HepG2 (cell line): ENCODE results near the gene SETD1A. TPM values are rescaled to one million over a fixed set of nuclear protein-coding genes. Genes with fewer than 3 reads are reported as not detected.

Experiments
- AHR ChIP-seq: IDR thresholded peaks from 2 replicates; pipeline ENCODE4 v1.6.1; 2018; ENCODE audit warnings: missing genetic modification reagents, missing compliant biosample characterization
- MYNN ChIP-seq: sonication (generic); formaldehyde crosslinking; IDR thresholded peaks from 2 replicates; pipeline ENCODE4 v1.4.0; 2020; ENCODE audit warnings: mild to moderate bottlenecking, low read depth, missing genetic modification reagents
- PHF8 ChIP-seq: sonication (generic); formaldehyde crosslinking; IDR thresholded peaks from 2 replicates; pipeline ENCODE4 v1.5.0; 2020; ENCODE audit warnings: missing genetic modification reagents
- ZBTB39 ChIP-seq: sonication (generic); formaldehyde crosslinking; IDR thresholded peaks from 2 replicates; pipeline ENCODE4 v1.5.0; 2020; ENCODE audit warnings: missing genetic modification reagents
- ZEB1 ChIP-seq: IDR thresholded peaks from 2 replicates; pipeline ENCODE4 v1.6.1; 2012; ENCODE audit warnings: mild to moderate bottlenecking, low read depth, inconsistent platforms; ENCODE audit not compliant: insufficient replicate concordance
- ZNF207 ChIP-seq: fragments of 450-650 bp; IDR thresholded peaks from 2 replicates; pipeline ENCODE4 v1.6.1; 2016; ENCODE audit warnings: antibody characterized with exemption, borderline replicate concordance
- ZNF281 ChIP-seq: sonication (generic); formaldehyde crosslinking; IDR thresholded peaks from 2 replicates; pipeline ENCODE4 v1.4.0; 2020; ENCODE audit warnings: missing genetic modification reagents, borderline replicate concordance
- ZNF766 ChIP-seq: sonication (generic); formaldehyde crosslinking; IDR thresholded peaks from 2 replicates; pipeline ENCODE4 v1.5.0; 2020; ENCODE audit warnings: missing genetic modification reagents, borderline replicate concordance
- ZNF850 ChIP-seq: sonication (generic); formaldehyde crosslinking; conservative IDR thresholded peaks from 2 replicates; pipeline ENCODE4 v1.9.0; 2021; ENCODE audit warnings: mild to moderate bottlenecking, missing genetic modification reagents
- polyA plus RNA-seq, 8 experiments: library from polyadenylated mRNA; depleted of rRNA in 3 of 8; stranded (reverse) in 7 of 8; unstranded in 1 of 8; fragments of >200 nt; fragmentation: Illumina TruSeq in 4 of 8; extraction: Trizol in 4 of 8; gene quantifications; 2 replicates each; pipeline versions ENCODE4 v1.2.1 to v1.2.3, GENCODE V29; 2011 to 2016; ENCODE audit warnings: low read depth in 4 of 8, missing spikeins in 1 of 8, mixed read lengths in 1 of 8; ENCODE audit not compliant: insufficient read depth in 1 of 8
- total RNA-seq, 5 experiments: library from RNA; depleted of rRNA; stranded (reverse); fragments of >200 nt; fragmentation: Illumina TruSeq; extraction: Trizol; gene quantifications; 2 replicates each; pipeline ENCODE4 v1.2.3, GENCODE V29; 2016; ENCODE audit warnings: low read depth in 1 of 5
- TF ChIP-seq, protein P1 (sequence below): sonication (generic); formaldehyde crosslinking; IDR thresholded peaks from 2 replicates; pipeline ENCODE4 v1.4.0; 2020; ENCODE audit warnings: missing genetic modification reagents, borderline replicate concordance
- TF ChIP-seq, protein P2 (sequence below): conservative IDR thresholded peaks from 2 replicates; pipeline ENCODE4 v1.6.1; 2018; ENCODE audit warnings: missing genetic modification reagents
- TF ChIP-seq, protein P3 (sequence below): IDR thresholded peaks from 2 replicates; pipeline ENCODE4 v1.6.1; 2016; ENCODE audit warnings: missing genetic modification reagents, missing compliant biosample characterization
- TF ChIP-seq, protein P4 (sequence below): sonication (generic); formaldehyde crosslinking; IDR thresholded peaks from 2 replicates; pipeline ENCODE4 v1.4.0; 2020; ENCODE audit warnings: mild to moderate bottlenecking, missing genetic modification reagents, borderline replicate concordance
- TF ChIP-seq, protein P5 (sequence below): sonication (generic); formaldehyde crosslinking; IDR thresholded peaks from 2 replicates; pipeline ENCODE4 v1.8.1; 2023; ENCODE audit warnings: mild to moderate bottlenecking, missing genetic modification reagents, borderline replicate concordance

Gene SETD1A
- total and polyA plus RNA-seq, 2 of the 13 experiments (the other 11 are each of a cell fraction or from before 2014, with no cell fraction given) = 3.8 to 5.6 TPM

- TF ChIP-seq, protein P1, sequence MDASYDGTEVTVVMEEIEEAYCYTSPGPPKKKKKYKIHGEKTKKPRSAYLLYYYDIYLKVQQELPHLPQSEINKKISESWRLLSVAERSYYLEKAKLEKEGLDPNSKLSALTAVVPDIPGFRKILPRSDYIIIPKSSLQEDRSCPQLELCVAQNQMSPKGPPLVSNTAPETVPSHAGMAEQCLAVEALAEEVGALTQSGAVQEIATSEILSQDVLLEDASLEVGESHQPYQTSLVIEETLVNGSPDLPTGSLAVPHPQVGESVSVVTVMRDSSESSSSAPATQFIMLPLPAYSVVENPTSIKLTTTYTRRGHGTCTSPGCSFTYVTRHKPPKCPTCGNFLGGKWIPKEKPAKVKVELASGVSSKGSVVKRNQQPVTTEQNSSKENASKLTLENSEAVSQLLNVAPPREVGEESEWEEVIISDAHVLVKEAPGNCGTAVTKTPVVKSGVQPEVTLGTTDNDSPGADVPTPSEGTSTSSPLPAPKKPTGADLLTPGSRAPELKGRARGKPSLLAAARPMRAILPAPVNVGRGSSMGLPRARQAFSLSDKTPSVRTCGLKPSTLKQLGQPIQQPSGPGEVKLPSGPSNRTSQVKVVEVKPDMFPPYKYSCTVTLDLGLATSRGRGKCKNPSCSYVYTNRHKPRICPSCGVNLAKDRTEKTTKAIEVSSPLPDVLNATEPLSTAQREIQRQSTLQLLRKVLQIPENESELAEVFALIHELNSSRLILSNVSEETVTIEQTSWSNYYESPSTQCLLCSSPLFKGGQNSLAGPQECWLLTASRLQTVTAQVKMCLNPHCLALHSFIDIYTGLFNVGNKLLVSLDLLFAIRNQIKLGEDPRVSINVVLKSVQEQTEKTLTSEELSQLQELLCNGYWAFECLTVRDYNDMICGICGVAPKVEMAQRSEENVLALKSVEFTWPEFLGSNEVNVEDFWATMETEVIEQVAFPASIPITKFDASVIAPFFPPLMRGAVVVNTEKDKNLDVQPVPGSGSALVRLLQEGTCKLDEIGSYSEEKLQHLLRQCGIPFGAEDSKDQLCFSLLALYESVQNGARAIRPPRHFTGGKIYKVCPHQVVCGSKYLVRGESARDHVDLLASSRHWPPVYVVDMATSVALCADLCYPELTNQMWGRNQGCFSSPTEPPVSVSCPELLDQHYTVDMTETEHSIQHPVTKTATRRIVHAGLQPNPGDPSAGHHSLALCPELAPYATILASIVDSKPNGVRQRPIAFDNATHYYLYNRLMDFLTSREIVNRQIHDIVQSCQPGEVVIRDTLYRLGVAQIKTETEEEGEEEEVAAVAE (CRISPR knock-in tag) = no peak
- TF ChIP-seq ZBTB39 (CRISPR knock-in tag) (0 out of 2 replicates have a peak, but pooled peaks have one; percentile 47), ZNF207 (no peak), ZNF281 (CRISPR knock-in tag) (peak; percentile 90), ZNF766 (CRISPR knock-in tag) (no peak), MYNN (no peak), PHF8 (CRISPR knock-in tag) (no peak), ZNF850 (CRISPR knock-in tag) (no peak), ZEB1 (no peak), AHR (CRISPR knock-in tag) (no peak)
- TF ChIP-seq, protein P2, sequence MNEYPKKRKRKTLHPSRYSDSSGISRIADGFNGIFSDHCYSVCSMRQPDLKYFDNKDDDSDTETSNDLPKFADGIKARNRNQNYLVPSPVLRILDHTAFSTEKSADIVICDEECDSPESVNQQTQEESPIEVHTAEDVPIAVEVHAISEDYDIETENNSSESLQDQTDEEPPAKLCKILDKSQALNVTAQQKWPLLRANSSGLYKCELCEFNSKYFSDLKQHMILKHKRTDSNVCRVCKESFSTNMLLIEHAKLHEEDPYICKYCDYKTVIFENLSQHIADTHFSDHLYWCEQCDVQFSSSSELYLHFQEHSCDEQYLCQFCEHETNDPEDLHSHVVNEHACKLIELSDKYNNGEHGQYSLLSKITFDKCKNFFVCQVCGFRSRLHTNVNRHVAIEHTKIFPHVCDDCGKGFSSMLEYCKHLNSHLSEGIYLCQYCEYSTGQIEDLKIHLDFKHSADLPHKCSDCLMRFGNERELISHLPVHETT = no peak
- TF ChIP-seq, protein P3, sequence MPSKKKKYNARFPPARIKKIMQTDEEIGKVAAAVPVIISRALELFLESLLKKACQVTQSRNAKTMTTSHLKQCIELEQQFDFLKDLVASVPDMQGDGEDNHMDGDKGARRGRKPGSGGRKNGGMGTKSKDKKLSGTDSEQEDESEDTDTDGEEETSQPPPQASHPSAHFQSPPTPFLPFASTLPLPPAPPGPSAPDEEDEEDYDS (CRISPR knock-in tag) = no peak
- TF ChIP-seq, protein P4, sequence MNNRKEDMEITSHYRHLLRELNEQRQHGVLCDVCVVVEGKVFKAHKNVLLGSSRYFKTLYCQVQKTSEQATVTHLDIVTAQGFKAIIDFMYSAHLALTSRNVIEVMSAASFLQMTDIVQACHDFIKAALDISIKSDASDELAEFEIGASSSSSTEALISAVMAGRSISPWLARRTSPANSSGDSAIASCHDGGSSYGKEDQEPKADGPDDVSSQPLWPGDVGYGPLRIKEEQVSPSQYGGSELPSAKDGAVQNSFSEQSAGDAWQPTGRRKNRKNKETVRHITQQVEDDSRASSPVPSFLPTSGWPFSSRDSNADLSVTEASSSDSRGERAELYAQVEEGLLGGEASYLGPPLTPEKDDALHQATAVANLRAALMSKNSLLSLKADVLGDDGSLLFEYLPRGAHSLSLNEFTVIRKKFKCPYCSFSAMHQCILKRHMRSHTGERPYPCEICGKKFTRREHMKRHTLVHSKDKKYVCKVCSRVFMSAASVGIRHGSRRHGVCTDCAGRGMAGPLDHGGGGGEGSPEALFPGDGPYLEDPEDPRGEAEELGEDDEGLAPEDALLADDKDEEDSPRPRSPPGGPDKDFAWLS (CRISPR knock-in tag) = no peak
- TF ChIP-seq, protein P5, sequence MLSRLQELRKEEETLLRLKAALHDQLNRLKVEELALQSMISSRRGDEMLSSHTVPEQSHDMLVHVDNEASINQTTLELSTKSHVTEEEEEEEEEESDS = no peak
Observed at GRCh38 chr16:30986129-30986991, 28.8 kb downstream of the SETD1A start (continued).
